T-cell (primary cell): ENCODE measurements around the gene SOX18. TPM values are rescaled to one million over a fixed set of nuclear protein-coding genes. Genes with fewer than 3 reads are reported as not detected.

Experiments
- ATAC-seq, 4 experiments: fragments of 200-7000 bp in 3 of 4; fragments of 150-1000 bp in 1 of 4; cut with Tn5 transposase; replicated peaks in 1 of 4; 1 replicate in 3 of 4; 2 replicates in 1 of 4; pipeline ENCODE4 v1.10.0; 2021; ENCODE audit warnings: moderate library complexity in 3 of 4, mild to moderate bottlenecking in 2 of 4, moderate number of reproducible peaks in 1 of 4
- CTCF ChIA-PET, 2 donors: fragments of 300-600 bp; sonication (Branson Sonifier 250); formaldehyde crosslinking; loops; one replicate each; lab custom pipeline; 2022; ENCODE audit warnings: antibody characterized with exemption in 2 of 2; lab: Charles Lee
- POLR2A ChIA-PET, 2 donors: fragments of 300-600 bp; sonication (Branson Sonifier 250); formaldehyde crosslinking; loops; one replicate each; lab custom pipeline; 2022; ENCODE audit warnings: antibody characterized with exemption in 2 of 2; lab: Charles Lee
- DNase-seq, 35 experiments: peaks; one replicate each; pipeline versions ENCODE4 v3.0.0 to v3.0.0-alpha.2; 2013 to 2023
- H3K27ac ChIP-seq: one replicate; pipeline ENCODE4 v1.5.1; 2013; ENCODE audit warnings: low read length
- H3K27me3 ChIP-seq, 2 experiments: replicated peaks in 1 of 2; 1 replicate in 1 of 2; 2 replicates in 1 of 2; pipeline versions ENCODE4 v1.6.1 to v1.7.0; 2013; ENCODE audit warnings: low read length in 1 of 2, mixed read lengths in 1 of 2; ENCODE audit not compliant: control insufficient read depth in 2 of 2, insufficient read depth in 2 of 2; ENCODE audit errors: extremely low read depth in 1 of 2
- H3K36me3 ChIP-seq, 2 donors: 1 replicate in 1 of 2; 2 replicates in 1 of 2; pipeline versions ENCODE4 v1.6.1 to v1.7.0; 2013; ENCODE audit warnings: low read length in 1 of 2; ENCODE audit not compliant: control insufficient read depth in 2 of 2, insufficient read depth in 1 of 2; ENCODE audit errors: extremely low read depth in 1 of 2
- H3K4me1 ChIP-seq, 2 experiments: 1 replicate in 1 of 2; 2 replicates in 1 of 2; pipeline versions ENCODE4 v1.6.1 to v1.7.0; 2013; ENCODE audit warnings: low read length in 2 of 2, mixed read lengths in 1 of 2; ENCODE audit not compliant: insufficient read depth in 2 of 2, control insufficient read depth in 1 of 2; ENCODE audit errors: extremely low read depth in 1 of 2
- H3K4me3 ChIP-seq, 2 donors: 1 replicate in 1 of 2; 2 replicates in 1 of 2; pipeline versions ENCODE4 v1.5.1 to v1.7.0; 2013; ENCODE audit warnings: mild to moderate bottlenecking in 2 of 2, low read length in 1 of 2, moderate library complexity in 1 of 2; ENCODE audit not compliant: control insufficient read depth in 1 of 2; ENCODE audit errors: extremely low read depth in 1 of 2
- H3K9me3 ChIP-seq: 2 replicates; pipeline ENCODE4 v1.7.0; 2013
- H3K27ac Mint-ChIP-seq, 2 donors: one replicate each; pipeline ENCODE4 v1.8.0; 2020 to 2021; ENCODE audit warnings: mild to moderate bottlenecking in 2 of 2, mixed read lengths in 2 of 2
- H3K27me3 Mint-ChIP-seq, 2 donors: one replicate each; pipeline ENCODE4 v1.8.0; 2021 to 2022; ENCODE audit warnings: mixed read lengths in 2 of 2
- H3K36me3 Mint-ChIP-seq: one replicate; pipeline ENCODE4 v1.8.0; 2021; ENCODE audit warnings: mixed read lengths
- H3K4me1 Mint-ChIP-seq, 3 donors: one replicate each; pipeline ENCODE4 v1.8.0; 2020 to 2022; ENCODE audit warnings: mixed read lengths in 3 of 3, mild to moderate bottlenecking in 1 of 3
- H3K4me3 Mint-ChIP-seq, 3 donors: one replicate each; pipeline ENCODE4 v1.8.0; 2020 to 2022; ENCODE audit warnings: mild to moderate bottlenecking in 3 of 3, mixed read lengths in 3 of 3, moderate library complexity in 3 of 3
- H3K9me3 Mint-ChIP-seq, 3 donors: one replicate each; pipeline ENCODE4 v1.8.0; 2020 to 2022; ENCODE audit warnings: mixed read lengths in 3 of 3
- WGBS: methylation state at CpG from one replicate; pipeline ENCODE4 v1.1.5; 2013; ENCODE audit warnings: missing lambda C conversion rate; ENCODE audit not compliant: insufficient coverage; 5-methylcytosine and 5-hydroxymethylcytosine counted together
- total RNA-seq, 35 experiments: library from RNA in 6 of 35; stranded (reverse) in 6 of 35; fragments of 120-200 nt in 1 of 35; gene quantifications; one replicate each; pipeline versions ENCODE4 v1.2.1 to v1.2.4 and lab custom pipeline; 2013 to 2026

The SOX18 gene
- total RNA-seq, 5 donors from 2014 or later (not counting 1 experiment from before 2014, with no cell fraction given): 0.35 to 0.56 (median 0.44) TPM; not detected in 2

- Histone ChIP-seq H3K4me3 (peak within 1 kb of the TSS; percentile 52 to 54), H3K27ac (peak within 1 kb of the TSS; percentile 44), H3K27me3 (peaks cover 0 to 3% of the 10 kb centered on the region in 2 experiments), H3K36me3 (no peaks in the 10 kb centered on the region), H3K4me1 (peaks cover 11 to 59% of the 10 kb centered on the region in 2 experiments), H3K9me3 (no peaks in the 10 kb centered on the region)
- DNase-seq (peak; percentile 82 to 96 (median 90)), ATAC-seq (peak; percentile 92 to 96 (median 94))
- H3K36me3 Mint-ChIP-seq: no peaks in the 10 kb centered on the region
- H3K27me3 Mint-ChIP-seq: no peaks in the 10 kb centered on the region
- CTCF ChIA-PET: interaction anchor here in 1 of 2 donors (0.6 to 0.9 kb wide), 2 partner anchors 82 to 157 kb away, joined by 3 to 5 read pairs; partner anchors contain the start of gene PRPF6
- WGBS: 12% methylated on average over 85 of the region's 85 CpGs
- peak within 1 kb of the TSS; percentile 72 to 77 for H3K27ac Mint-ChIP-seq
- H3K4me3 Mint-ChIP-seq: peak within 1 kb of the TSS; percentile 82 to 88 (median 84)
- POLR2A ChIA-PET: no interaction called here
- peaks cover 43 to 47% (median 46%) of the 10 kb centered on the region in 3 donors for H3K4me1 Mint-ChIP-seq
- no peaks in the 10 kb centered on the region for H3K9me3 Mint-ChIP-seq
Observed at GRCh38 chr20:64062596-64063388, 13.4 kb upstream of the SOX18 start, which contains the start of gene TCEA2. Gene TCEA2 (plus strand): TSS chr20:64063198. CDS start chr20:64063313, 115 bp downstream.

GRCh38 chr20:64062276-64062595, 12.8 kb upstream of the SOX18 start:
- DNase-seq: no peak
- Histone ChIP-seq H3K9me3 (no peaks in the 10 kb centered on the region), H3K4me1 (peaks cover 11 to 59% of the 10 kb centered on the region in 2 experiments), H3K4me3 (no peak overlapping the region), H3K27me3 (peaks cover 0 to 8% of the 10 kb centered on the region in 2 experiments), H3K36me3 (no peaks in the 10 kb centered on the region), H3K27ac (peak overlapping the region; percentile 44)
- CTCF ChIA-PET: interaction anchor here in 1 of 2 donors (0.9 kb wide), 1 partner anchor 81 kb away, joined by 5 read pairs; the partner anchor contains the start of gene PRPF6
- no peaks in the 10 kb centered on the region for H3K9me3 Mint-ChIP-seq
- H3K4me3 Mint-ChIP-seq: peak overlapping the region in 2 of 3 donors; percentile 24 to 82
- H3K27me3 Mint-ChIP-seq: no peaks in the 10 kb centered on the region
- H3K27ac Mint-ChIP-seq: no peak overlapping the region
- POLR2A ChIA-PET: no interaction called here
- H3K36me3 Mint-ChIP-seq: no peaks in the 10 kb centered on the region
- H3K4me1 Mint-ChIP-seq: peaks cover 45 to 47% (median 46%) of the 10 kb centered on the region in 3 donors
- 78% methylated on average over 5 of the region's 5 CpGs for WGBS
- ATAC-seq: no peak

GRCh38 chr20:64058536-64058935, 9.1 kb upstream of the SOX18 start:
- Histone ChIP-seq H3K4me1 (peaks cover 0 to 37% of the 10 kb centered on the region in 2 experiments), H3K27ac (no peak overlapping the region), H3K36me3 (no peaks in the 10 kb centered on the region), H3K9me3 (no peaks in the 10 kb centered on the region), H3K4me3 (no peak overlapping the region), H3K27me3 (peaks cover 0 to 44% of the 10 kb centered on the region in 2 experiments)
- DNase-seq: no peak
- H3K27ac Mint-ChIP-seq: no peak overlapping the region
- H3K27me3 Mint-ChIP-seq: peaks cover 0 to 13% of the 10 kb centered on the region in 2 donors
- CTCF ChIA-PET: interaction anchor here (0.7 to 1.2 kb wide), 3 partner anchors 19 to 416 kb away, joined by 3 to 7 read pairs (median 4); no protein-coding TSS in a partner anchor
- H3K9me3 Mint-ChIP-seq: no peaks in the 10 kb centered on the region
- H3K4me1 Mint-ChIP-seq: peaks cover 12 to 22% (median 14%) of the 10 kb centered on the region in 3 donors
- ATAC-seq: no peak
- POLR2A ChIA-PET: no interaction called here
- 57% methylated on average over 10 of the region's 12 CpGs for WGBS
- H3K36me3 Mint-ChIP-seq: no peaks in the 10 kb centered on the region
- H3K4me3 Mint-ChIP-seq: peak overlapping the region in 1 of 3 donors; percentile 71

GRCh38 chr20:64057628-64058498, 8.4 kb upstream of the SOX18 start:
- H3K4me3 ChIP-seq: peak overlapping the region; percentile 31 to 39

GRCh38 chr20:64056889-64057627, 7.6 kb upstream of the SOX18 start:
- Histone ChIP-seq H3K9me3 (no peaks in the 10 kb centered on the region), H3K27me3 (peaks cover 0 to 59% of the 10 kb centered on the region in 2 experiments), H3K4me3 (peak overlapping the region; percentile 31 to 39), H3K27ac (no peak overlapping the region), H3K36me3 (no peaks in the 10 kb centered on the region), H3K4me1 (peaks cover 0 to 26% of the 10 kb centered on the region in 2 experiments)
- ATAC-seq (peak; percentile 27 to 58 (median 42)), DNase-seq (peak in 1 of 35 experiments; percentile 36)
- CTCF ChIA-PET: interaction anchor here (0.6 kb wide), 2 partner anchors 351 to 519 kb away, joined by 3 read pairs; no protein-coding TSS in a partner anchor
- no peaks in the 10 kb centered on the region for H3K9me3 Mint-ChIP-seq
- H3K4me1 Mint-ChIP-seq: peaks cover 11 to 25% (median 13%) of the 10 kb centered on the region in 3 donors
- POLR2A ChIA-PET: no interaction called here
- H3K36me3 Mint-ChIP-seq: no peaks in the 10 kb centered on the region
- H3K27me3 Mint-ChIP-seq: peaks cover 6 to 23% of the 10 kb centered on the region in 2 donors
- peak overlapping the region in 1 of 2 donors; percentile 27 for H3K27ac Mint-ChIP-seq
- WGBS: 66% methylated on average over 38 of the region's 39 CpGs
- peak overlapping the region; percentile 55 to 71 (median 64) for H3K4me3 Mint-ChIP-seq

More at GRCh38 chr20:64057628-64058498, 8.4 kb upstream of the SOX18 start:
- peaks cover 0 to 51% of the 10 kb centered on the region in 2 experiments for H3K27me3 ChIP-seq
- DNase-seq (peak; percentile 34 to 86 (median 70)), ATAC-seq (peak; percentile 79 to 84 (median 82))
- Mint-ChIP-seq H3K27ac (no peak overlapping the region), H3K4me1 (peaks cover 11 to 25% (median 13%) of the 10 kb centered on the region in 3 donors), H3K9me3 (no peaks in the 10 kb centered on the region), H3K36me3 (no peaks in the 10 kb centered on the region), H3K4me3 (peak overlapping the region; percentile 55 to 71 (median 64)), H3K27me3 (peaks cover 6 to 19% of the 10 kb centered on the region in 2 donors)
- CTCF ChIA-PET: interaction anchor here in 1 of 2 donors (0.6 to 1.2 kb wide), 2 partner anchors 18 to 352 kb away, joined by 3 read pairs; no protein-coding TSS in a partner anchor
- peaks cover 0 to 34% of the 10 kb centered on the region in 2 experiments for H3K4me1 ChIP-seq
- H3K27ac ChIP-seq: no peak overlapping the region
- WGBS: 38% methylated on average over 28 of the region's 33 CpGs
- H3K9me3 ChIP-seq: no peaks in the 10 kb centered on the region
- no peaks in the 10 kb centered on the region for H3K36me3 ChIP-seq
- POLR2A ChIA-PET: no interaction called here
